GM10266 (cell line): ENCODE measurements around the gene UMODL1.

Experiments
- DNase-seq: peaks from one replicate; pipeline ENCODE4 v3.0.0; 2012; ENCODE audit errors: extremely low spot score
- TF ChIP-seq, protein P1 (sequence below): IDR thresholded peaks from 2 replicates; pipeline ENCODE4 v1.5.1; 2012; ENCODE audit warnings: mild to moderate bottlenecking, low read depth; ENCODE audit not compliant: control insufficient read depth, insufficient read depth; ENCODE audit errors: missing control alignments

UMODL1 gene

DNA sequence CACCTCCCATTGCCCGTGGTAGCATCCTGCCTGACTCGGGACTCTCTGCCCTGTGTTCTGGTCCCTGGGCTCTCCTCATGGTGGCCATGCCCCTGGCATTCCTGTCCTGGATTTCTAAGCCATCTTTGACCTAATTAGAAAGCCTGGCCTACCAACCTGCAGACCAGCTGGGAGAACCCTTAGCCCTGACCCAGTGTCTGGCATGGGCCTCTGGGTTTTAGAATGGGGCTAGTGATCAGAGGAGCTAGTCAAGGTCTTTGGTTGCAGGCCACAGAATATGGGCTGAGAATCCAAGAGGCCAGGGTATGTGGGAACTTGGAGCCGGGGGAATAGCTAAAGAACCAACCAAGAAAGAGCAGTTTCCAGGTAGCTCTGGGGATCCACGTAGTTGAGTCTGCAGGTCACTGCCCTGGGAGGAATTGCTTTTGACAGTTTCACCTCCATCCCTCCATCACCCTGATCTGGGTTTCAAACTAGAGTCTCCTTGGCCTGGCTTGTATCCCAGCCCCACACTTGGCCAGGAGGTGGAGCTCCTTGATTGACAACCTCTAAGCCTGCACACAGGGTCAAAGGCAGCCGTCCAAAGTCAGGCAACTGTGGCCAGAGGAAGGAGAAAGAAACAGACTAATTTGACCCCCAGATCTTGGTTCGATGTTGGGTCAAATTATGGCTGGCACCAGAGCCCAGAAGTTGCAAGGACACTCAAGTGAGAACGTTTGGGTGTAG, 93.1 kb downstream of the UMODL1 start:
- TF ChIP-seq, protein P1, sequence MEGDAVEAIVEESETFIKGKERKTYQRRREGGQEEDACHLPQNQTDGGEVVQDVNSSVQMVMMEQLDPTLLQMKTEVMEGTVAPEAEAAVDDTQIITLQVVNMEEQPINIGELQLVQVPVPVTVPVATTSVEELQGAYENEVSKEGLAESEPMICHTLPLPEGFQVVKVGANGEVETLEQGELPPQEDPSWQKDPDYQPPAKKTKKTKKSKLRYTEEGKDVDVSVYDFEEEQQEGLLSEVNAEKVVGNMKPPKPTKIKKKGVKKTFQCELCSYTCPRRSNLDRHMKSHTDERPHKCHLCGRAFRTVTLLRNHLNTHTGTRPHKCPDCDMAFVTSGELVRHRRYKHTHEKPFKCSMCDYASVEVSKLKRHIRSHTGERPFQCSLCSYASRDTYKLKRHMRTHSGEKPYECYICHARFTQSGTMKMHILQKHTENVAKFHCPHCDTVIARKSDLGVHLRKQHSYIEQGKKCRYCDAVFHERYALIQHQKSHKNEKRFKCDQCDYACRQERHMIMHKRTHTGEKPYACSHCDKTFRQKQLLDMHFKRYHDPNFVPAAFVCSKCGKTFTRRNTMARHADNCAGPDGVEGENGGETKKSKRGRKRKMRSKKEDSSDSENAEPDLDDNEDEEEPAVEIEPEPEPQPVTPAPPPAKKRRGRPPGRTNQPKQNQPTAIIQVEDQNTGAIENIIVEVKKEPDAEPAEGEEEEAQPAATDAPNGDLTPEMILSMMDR = peak; percentile 73
- DNase-seq = peak; percentile 72

GRCh38 chr21:42164818-42165217, 93.7 kb downstream of the UMODL1 start:
- no peak for DNase-seq
- TF ChIP-seq, protein P1 = no peak

- TF ChIP-seq, protein P1 = no peak
- DNase-seq = no peak
These were observed 94.8 kb downstream of the UMODL1 start for GRCh38 chr21:42165901-42166300.

- no peak for DNase-seq
- TF ChIP-seq, protein P1 = no peak
These were observed 98.6 kb downstream of the UMODL1 start for GRCh38 chr21:42169758-42170157.

DNA sequence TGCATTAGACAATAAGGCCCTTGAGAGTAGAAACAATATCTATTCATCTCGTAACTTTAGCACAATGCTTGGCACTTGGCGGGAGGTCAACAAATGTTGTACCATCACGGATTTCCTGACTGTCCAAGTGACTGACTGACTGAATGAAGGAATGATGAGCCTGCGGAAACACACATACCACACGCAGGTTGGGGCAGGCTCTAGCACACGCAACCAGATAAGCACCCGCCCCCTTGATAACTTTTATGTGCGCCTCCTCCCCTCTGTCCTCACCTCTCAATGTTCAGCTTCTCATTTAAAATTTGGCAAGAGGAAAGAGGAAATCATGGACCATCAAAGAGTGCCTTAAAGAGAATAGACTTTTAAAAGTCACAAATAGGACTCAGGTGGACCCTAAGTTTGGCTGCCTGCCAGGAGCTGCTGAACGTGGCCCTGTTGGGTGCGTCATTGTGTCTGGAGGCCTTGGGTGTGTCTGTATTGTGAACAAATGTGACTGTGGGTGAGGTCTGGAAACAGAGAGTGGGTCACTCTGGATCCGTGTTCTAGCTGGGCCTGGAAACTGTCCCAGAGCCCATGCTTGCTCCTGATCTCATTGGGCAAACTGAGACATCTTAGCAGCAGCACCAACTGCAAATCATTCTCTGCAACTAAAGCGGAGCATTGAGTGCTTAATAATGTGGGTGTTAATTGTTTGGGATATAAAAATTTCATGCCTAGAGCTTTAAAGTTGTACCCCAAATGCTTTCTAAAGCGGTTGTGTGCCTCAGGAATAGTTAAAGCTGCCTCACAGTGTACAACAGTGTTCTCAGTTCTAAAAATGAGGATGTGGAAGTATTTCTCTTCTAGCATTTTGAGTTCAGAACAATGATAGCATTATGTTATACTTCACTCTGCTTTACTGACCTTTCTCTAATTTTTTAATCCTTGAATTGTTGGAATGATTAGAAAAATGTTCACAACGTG, 100.3 kb downstream of the UMODL1 start:
- TF ChIP-seq, protein P1 = no peak
- no peak for DNase-seq

DNA sequence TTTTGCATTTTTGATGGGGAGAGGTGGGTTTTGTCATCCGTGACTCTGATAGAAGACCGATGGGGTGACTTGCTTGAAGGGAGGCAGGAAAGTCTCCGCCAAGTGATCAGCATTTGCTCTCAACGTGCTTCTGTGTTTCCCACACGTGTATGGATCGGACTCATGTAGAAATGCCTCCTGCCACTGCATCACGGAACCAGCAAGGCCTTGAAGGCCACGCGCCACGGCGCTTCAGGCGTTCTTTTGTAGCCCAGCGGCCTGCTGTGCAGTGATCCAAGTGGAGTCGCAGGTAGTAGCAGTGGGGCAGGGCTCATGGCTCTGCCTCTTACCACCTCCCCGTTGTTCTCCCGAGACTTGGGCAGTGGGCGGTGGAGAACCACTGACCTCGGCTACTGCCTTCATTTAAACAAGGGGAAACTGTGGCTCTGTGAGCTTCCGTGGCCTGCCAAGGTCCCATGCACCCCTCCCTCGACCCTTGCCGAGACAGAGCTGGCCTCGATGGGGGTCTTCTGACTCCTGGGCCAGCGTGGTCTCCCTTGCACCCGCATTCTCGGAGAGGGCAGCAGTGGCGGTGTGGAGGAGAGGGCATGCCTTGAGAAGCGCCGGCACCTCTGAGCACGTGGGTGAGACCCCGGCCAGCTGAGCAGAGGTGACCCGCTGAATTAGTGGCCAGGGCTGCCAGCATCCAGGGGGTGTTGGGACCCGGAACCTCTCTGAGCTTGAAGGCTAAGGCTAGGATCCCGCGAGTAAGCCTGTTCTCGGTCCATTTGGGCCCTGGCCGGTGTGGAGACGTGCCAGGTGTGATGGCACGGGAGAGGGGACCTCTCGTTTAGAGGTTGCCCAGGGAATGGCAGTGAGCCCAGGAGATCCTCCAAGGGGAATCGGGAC, 101.7 kb downstream of the UMODL1 start:
- TF ChIP-seq, protein P1 = no peak
- no peak for DNase-seq
